GM12874 (cell line): ENCODE results near the gene CFAP99.

Experiments used
- CTCF ChIP-seq: IDR thresholded peaks from 2 replicates; pipeline ENCODE4 v1.5.1; 2011; ENCODE audit warnings: low read depth, mild to moderate bottlenecking, control low read depth, low read length, moderate library complexity; ENCODE audit not compliant: insufficient read depth

CFAP99 gene

GRCh38 chr4:2462992-2463762, 44.4 kb downstream of the CFAP99 start:
- no peak for TF ChIP-seq CTCF

GRCh38 chr4:2465032-2465431, 46.3 kb downstream of the CFAP99 start:
- TF ChIP-seq CTCF = no peak

- TF ChIP-seq CTCF = no peak
These were observed 49.9 kb downstream of the CFAP99 start, which contains the start of gene RNF4 for GRCh38 chr4:2468456-2469191. TSS of gene RNF4 (plus strand) at chr4:2469106. CDS start at chr4:2490494, 21,388 bp downstream.

GRCh38 chr4:2469192-2469984, 50.6 kb downstream of the CFAP99 start:
- TF ChIP-seq CTCF = 0 out of 2 replicates have a peak, but pooled peaks have one; percentile 11

- no peak for TF ChIP-seq CTCF
These were observed 52.0 kb downstream of the CFAP99 start for GRCh38 chr4:2470791-2471190.

GRCh38 chr4:2472187-2472586, 53.4 kb downstream of the CFAP99 start:
- TF ChIP-seq CTCF = no peak

GRCh38 chr4:2478229-2478628, 59.5 kb downstream of the CFAP99 start:
- no peak for TF ChIP-seq CTCF
